Measurements from ENCODE around the gene MRPS6.

MRPS6 gene

GRCh38 chr21:34135330-34135729, 62.0 kb downstream of the MRPS6 start:
- no peak for DNase-seq

- DNase-seq: no peak
Observed at GRCh38 chr21:34141373-34141772, 68.0 kb downstream of the MRPS6 start.

- DNase-seq: no peak
Observed at GRCh38 chr21:34143685-34144182, 70.4 kb downstream of the MRPS6 start.

DNA sequence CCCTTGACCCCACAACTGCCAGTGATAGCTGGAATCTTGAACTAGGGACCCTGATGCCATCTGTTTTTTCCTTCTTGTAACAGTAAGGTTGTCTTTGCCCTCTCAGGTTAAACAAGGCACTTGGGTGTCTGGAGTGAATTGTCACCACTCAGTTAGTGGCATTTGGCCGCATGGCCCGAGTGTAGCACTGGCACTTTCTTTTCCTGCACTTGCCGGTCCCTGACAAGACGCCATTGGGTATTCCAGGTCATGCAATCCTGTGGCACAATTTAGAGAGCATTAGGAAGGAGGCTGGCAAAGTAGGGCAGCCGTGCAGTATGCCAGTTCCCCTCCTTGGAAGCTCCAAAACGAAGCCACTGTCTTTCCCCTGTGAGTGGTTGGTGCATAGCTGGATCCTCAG, 70.8 kb downstream of the MRPS6 start:
- DNase-seq: no peak

- DNase-seq: no peak
Observed at GRCh38 chr21:34147792-34148418, 74.5 kb downstream of the MRPS6 start.

DNA sequence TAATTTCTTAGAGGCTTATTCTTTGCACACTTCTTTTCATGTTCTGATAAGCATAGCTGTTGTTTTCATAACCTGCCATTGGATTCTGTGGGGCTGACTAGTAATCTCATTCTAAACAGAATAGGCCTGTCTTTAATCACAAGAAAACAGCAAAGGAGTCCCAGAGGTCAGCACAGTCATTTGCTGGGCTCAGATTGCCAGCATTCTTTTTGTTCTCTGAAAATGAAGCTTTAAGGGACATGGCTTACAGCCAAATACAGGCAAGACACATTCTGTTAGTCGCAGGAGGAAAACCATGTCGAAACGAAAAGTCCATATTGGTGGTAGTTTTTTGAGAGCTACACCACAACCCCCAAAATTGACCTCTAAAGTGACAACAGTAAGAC, 75.0 kb downstream of the MRPS6 start:
- no peak for DNase-seq

DNA sequence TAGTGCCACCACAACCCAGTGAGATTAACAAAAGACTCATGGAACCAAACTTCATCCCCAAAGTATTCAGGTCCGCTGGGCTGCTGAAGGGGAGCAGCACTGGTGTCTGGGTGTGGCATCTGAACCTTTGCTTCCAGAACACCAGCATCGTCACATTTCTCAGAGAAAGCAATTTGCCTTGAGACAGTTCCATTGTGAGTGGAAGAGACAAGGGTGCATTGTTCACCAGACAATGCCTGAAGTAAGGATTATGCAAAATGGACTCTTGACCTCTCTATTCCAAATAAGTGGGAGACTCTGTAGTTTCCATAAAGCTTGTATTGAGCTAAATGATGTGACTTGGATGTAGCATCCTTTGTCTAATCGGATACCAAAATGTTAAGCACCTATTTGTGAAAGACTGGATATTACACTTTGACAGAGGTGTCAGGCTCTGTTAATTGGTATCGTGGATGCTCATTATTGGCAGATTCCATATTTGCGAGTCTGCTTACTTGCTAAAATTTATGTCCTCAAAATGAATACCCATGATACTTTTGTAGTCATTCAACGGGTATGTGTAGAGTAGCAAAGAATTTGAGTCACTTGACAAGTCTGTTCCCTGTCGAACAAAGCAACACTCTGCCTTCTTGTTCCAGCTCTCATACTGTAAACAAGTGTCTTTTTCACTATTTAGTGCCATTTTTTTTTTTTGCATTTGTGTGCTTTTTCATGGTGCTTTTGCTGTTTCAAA, 75.6 kb downstream of the MRPS6 start:
- no peak for DNase-seq

GRCh38 chr21:34152500-34152899, 79.1 kb downstream of the MRPS6 start:
- DNase-seq: no peak

DNA sequence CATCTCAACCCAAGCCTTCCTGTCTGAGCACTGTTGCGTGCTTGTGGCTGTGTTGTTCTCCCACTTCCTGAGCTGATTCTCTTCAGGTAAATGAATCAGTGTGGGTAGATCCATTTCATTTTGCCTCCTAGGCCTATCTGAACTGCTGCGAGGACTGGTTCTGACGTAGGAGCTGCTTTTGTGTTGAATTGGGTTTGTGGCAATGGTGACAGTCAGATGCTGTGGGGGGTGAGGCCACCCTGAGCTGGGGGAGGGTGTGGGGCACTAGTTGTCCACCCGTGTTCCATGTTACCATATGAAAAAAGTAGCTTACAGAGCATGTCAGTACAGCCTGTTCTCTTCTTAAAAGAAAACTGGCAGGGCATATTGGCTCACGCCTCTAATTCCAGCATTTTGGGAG, 81.5 kb downstream of the MRPS6 start:
- DNase-seq: no peak

GRCh38 chr21:34156957-34157356, 83.6 kb downstream of the MRPS6 start:
- no peak for DNase-seq

DNA sequence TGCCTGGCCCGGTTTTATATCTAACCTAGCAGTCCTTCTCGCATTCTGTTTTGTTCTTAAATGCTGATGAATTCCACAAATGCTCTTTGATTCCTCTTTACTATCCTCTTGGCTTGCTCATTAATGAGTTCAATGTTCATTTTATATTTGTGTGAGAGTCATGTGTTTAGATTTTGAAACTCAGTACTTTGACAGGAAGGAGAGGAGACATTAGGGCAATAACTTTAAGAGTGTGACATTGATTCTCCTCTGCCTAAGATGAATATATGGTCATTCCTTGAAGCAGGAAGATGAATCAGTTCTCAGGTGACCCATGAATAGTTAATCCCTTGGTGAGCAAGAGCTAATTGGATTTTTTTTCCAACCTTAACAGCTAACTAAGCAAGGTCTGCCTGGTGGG, 84.1 kb downstream of the MRPS6 start:
- no peak for DNase-seq

DNA sequence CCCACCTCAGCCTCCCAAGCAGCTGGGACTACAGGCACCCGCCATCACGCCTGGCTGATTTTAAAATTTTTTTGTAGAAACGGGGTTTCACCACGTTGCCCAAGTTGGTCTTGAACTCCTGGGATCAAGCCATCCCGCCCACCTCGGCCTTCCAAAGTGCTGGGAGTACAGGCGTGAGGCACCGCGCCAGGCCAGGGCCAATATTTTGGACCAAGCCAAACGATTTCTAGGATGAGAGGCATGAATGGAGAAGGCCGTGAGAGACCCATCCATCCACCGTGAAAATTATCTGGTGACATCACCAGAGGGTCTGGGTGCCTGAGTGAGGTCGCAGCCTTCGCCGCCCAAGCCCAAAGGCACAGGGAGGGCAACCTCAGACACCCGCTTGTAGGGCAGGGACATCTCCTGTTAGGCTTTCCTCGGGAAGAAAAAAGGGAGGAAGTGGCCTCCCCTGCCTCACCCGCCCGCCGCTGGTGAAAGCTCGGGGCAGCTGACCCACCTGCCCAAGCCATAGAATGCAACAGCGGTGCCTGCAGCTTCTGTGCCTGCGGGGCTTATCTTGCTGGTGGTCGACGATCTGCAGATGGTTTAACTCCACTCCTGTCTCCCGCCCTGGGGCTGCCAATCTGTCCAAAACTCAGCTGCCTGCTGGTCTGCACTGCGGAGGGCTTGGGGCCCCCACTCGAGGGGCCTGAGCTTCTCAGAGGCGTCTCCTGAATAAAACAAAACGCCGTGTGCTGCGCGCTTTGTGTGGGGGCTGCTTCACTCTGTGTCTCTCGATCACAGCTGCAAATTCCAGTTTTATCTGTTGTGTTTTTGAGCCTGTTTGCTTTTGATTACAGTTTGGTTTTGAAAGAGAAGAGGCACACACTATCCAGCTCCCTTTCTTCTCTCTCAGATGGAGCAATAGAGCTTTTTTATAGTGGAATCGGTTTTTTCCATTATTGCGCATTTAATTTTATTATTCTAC, 85.8 kb downstream of the MRPS6 start:
- no peak for DNase-seq

- peak; percentile 32 for DNase-seq
Observed at GRCh38 chr21:34166468-34166867, 93.1 kb downstream of the MRPS6 start.

DNA sequence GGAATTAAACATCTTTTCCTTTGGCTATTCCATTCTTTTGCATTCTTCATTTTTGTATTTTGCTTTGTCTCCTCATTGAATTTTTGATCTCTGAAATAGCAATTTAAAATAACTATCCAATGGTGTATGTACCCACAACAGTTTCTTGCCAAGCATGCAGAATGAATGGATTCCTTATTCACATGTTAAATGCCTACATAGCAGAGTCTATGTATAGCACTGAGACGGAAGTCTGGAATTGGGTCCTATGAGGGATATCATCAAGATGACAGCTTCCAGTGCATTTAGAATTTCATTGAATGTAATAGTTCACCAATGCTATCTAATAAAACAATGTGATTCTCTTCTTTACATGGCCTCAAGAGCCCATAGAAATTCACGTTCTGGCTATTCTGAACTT, 97.5 kb downstream of the MRPS6 start:
- no peak for DNase-seq

DNA sequence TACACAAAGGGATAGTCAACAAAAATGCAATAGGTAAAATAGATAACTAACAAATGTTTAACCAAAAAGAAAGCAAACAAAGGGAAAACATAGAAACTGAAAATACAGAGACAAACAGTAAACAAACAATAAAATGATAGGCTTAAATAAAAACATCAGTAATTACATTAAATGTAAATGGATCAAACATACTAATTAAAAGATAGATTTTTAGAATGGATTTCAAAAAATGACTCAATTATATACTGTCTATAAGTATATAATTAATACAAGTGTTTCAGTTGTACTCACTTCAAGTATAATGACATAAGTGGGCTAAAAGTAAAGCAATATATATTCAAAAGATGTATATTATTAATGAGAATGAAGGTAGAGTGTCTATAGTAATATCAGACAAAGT, 101.1 kb downstream of the MRPS6 start:
- no peak for DNase-seq

DNA sequence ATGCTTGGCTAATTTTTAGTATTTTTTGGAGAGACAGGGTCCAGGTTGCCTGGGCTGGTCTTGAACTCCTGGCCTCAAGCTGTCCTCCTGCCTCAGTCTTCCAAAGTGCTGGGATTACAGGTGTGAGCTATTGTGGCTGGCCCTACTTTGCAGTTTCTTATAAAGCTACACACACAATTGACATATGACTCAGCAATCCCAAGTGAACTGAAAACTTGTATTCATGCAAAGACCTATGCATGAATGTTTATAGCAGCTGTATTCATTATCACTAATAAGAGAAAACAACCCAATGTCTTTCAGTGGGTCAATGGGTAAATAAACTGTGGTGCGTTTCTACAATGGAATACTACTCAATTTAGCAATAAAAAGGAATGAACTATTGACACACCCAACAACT, 103.1 kb downstream of the MRPS6 start:
- no peak for DNase-seq

DNA sequence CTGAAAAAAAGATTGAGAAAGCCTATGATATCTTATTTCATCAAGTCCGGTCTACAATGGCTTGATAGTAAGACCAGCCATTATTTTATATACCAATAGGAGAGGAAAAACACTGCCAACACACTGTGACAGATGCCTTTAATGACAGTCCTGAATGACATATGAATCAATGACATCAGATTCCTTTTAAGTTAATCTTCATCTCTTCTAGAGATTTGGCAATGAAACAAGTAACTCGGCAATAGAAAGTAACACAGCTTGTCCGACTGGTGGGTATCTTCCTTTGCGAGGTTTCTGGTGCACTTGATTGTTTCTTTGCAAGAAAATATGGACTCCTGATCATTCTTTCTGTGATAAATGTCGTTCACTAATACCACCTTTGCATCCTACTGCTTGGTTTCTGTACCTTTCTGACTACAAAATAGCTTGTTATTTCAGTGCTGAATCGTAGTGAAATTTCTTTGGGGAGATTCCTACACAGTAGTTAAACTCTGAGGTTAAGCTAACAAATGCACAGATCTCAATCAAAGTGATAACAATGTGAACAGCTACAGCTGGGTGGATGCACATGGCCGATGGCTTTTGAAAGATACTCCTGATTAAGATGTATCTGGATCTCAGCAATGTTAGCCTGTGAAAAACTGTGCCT, 104.7 kb downstream of the MRPS6 start:
- no peak for DNase-seq

GRCh38 chr21:34179204-34179935, 106.0 kb downstream of the MRPS6 start:
- DNase-seq: no peak

DNA sequence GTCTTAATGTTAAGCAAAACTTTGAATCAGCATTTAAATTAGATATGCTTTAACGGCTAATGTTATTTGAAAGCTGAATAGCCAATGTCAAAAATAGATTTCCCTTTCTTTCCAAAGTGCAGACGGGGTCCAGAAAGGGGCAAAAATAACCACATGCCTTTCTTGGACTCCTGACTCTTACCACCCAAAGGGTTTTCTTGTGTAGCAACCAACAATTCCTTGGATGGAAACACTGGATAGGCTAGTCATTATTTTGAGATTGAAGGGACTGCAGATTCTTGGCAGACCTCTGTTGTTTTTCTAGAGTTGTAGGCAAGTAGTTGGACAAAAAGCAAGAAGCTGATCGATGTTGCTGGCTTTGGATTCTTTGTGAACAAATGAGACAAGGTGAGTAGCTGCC, 107.0 kb downstream of the MRPS6 start:
- no peak for DNase-seq

DNA sequence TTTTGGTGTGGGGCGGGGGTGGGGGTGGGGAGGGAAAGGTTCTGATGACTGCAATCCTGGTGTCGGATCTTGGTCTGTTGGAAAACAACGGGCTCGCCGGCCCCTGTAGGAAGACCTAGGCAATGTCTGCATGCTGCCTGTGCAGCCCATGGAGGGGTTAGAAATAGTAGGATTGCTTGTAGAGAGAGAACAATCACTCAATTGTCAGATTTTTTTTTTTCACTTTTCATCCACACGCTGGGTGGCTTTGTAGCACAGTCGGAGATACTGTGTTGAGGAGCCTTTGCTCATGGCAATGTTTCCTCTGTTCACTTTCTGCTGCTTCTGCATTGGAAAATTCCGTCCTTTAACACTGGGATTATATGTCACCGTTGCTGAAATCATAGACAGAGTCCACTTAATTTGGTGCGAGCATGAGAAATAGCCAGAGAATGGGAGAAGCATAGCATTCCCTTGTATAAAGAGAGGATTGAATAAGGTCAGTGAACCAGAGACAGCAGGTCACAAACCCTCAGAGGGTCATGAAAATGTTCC, 107.5 kb downstream of the MRPS6 start:
- DNase-seq: no peak

- DNase-seq: no peak
Observed at GRCh38 chr21:34181431-34182039, 108.2 kb downstream of the MRPS6 start.

DNA sequence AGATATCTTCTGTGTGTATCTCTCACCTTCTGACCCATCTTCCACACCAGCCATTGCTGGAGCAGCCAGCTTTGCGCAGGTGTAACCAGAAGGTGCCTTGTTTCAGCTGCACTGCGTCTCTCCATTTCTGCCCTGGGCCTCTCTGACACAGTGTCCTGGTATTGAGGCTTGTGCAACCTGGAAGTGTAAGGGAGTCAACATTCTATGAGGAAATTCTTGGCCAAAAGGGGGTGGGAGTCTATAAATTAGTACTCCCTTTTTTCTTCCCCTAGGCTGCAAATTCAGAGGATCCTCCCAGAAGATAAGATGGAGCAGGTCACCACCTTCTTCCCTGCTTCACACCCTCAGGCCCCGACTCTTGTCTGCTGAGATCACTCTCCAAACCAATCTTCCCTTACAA, 109.1 kb downstream of the MRPS6 start:
- no peak for DNase-seq
